ENCODE measurements around the gene TMEM59L.

The TMEM59L gene

GRCh38 chr19:18608805-18609716 is 3.6 kb upstream of the TMEM59L start:
- no peak for DNase-seq (ENCODE audit: low read depth, low spot score)

- DNase-seq (ENCODE audit: low read depth, low spot score), result no peak
These were observed 3.0 kb upstream of the TMEM59L start for GRCh38 chr19:18609717-18610051.

GRCh38 chr19:18610245-18610555 is 2.5 kb upstream of the TMEM59L start:
- no peak for DNase-seq (ENCODE audit: low read depth, low spot score)

- no peak for DNase-seq (ENCODE audit: low read depth, low spot score)
These were observed 1.9 kb upstream of the TMEM59L start for GRCh38 chr19:18610556-18611326.

- no peak for DNase-seq (ENCODE audit: low read depth, low spot score)
These were observed 1.2 kb upstream of the TMEM59L start for GRCh38 chr19:18611327-18612050.

GRCh38 chr19:18612051-18612771 is 459 bp upstream of the TMEM59L start:
- no peak for DNase-seq (ENCODE audit: low read depth, low spot score)

GRCh38 chr19:18613589-18614234 is 1.0 kb downstream of the TMEM59L start:
- no peak for DNase-seq (ENCODE audit: low read depth, low spot score)

- DNase-seq (ENCODE audit: low read depth, low spot score), result no peak
These were observed 3.4 kb downstream of the TMEM59L start for GRCh38 chr19:18616023-18616422.

- no peak for DNase-seq (ENCODE audit: low read depth, low spot score)
These were observed 4.9 kb downstream of the TMEM59L start for GRCh38 chr19:18617562-18617961.

- DNase-seq (ENCODE audit: low read depth, low spot score), result no peak
These were observed 5.6 kb downstream of the TMEM59L start for GRCh38 chr19:18618236-18618635.

GRCh38 chr19:18620311-18620710 is 7.6 kb downstream of the TMEM59L start:
- DNase-seq (ENCODE audit: low read depth, low spot score), result no peak

GRCh38 chr19:18620902-18621301 is 8.2 kb downstream of the TMEM59L start:
- no peak for DNase-seq (ENCODE audit: low read depth, low spot score)

- DNase-seq (ENCODE audit: low read depth, low spot score), result no peak
These were observed 14.2 kb downstream of the TMEM59L start for GRCh38 chr19:18626906-18627305.

- no peak for DNase-seq (ENCODE audit: low read depth, low spot score)
These were observed 16.8 kb downstream of the TMEM59L start for GRCh38 chr19:18629166-18630088.

- no peak for DNase-seq (ENCODE audit: low read depth, low spot score)
These were observed 20.7 kb downstream of the TMEM59L start for GRCh38 chr19:18633321-18633720.

- no peak for DNase-seq (ENCODE audit: low read depth, low spot score)
These were observed 22.1 kb downstream of the TMEM59L start for GRCh38 chr19:18634612-18635297.

GRCh38 chr19:18635831-18636182 is 23.1 kb downstream of the TMEM59L start:
- DNase-seq (ENCODE audit: low read depth, low spot score), result no peak

GRCh38 chr19:18636183-18636968 is 23.7 kb downstream of the TMEM59L start:
- peak; percentile 80 for DNase-seq (ENCODE audit: low read depth, low spot score)

Measured in iPS DF 19.7 (cell line).